Glutamatergic neuron (in vitro differentiated cells): ENCODE measurements around the gene HOXD12. TPM values are rescaled to one million over a fixed set of nuclear protein-coding genes. Genes with fewer than 3 reads are reported as not detected.
A peak's percentile ranks its signal among the peaks of the same experiment; 100 is the strongest.

Experiments
- DNase-seq: peaks from one replicate; pipeline ENCODE4 v3.0.0; 2022
- H3K27ac Mint-ChIP-seq: one replicate; pipeline ENCODE4 v1.8.0; 2020; ENCODE audit warnings: mild to moderate bottlenecking, mixed read lengths, inconsistent platforms; ENCODE audit not compliant: unreplicated experiment
- H3K27me3 Mint-ChIP-seq: one replicate; pipeline ENCODE4 v1.8.0; 2020; ENCODE audit warnings: mild to moderate bottlenecking, moderate library complexity, mixed read lengths, inconsistent platforms; ENCODE audit not compliant: unreplicated experiment
- H3K36me3 Mint-ChIP-seq: one replicate; pipeline ENCODE4 v1.8.0; 2020; ENCODE audit warnings: mild to moderate bottlenecking, mixed read lengths, inconsistent platforms; ENCODE audit not compliant: unreplicated experiment
- H3K4me1 Mint-ChIP-seq: one replicate; pipeline ENCODE4 v1.8.0; 2020; ENCODE audit warnings: mild to moderate bottlenecking, low read depth, mixed read lengths, inconsistent platforms; ENCODE audit not compliant: unreplicated experiment
- H3K4me3 Mint-ChIP-seq: one replicate; pipeline ENCODE4 v1.8.0; 2020; ENCODE audit warnings: mild to moderate bottlenecking, mixed read lengths, inconsistent platforms; ENCODE audit not compliant: unreplicated experiment
- H3K9me3 Mint-ChIP-seq: one replicate; pipeline ENCODE4 v1.8.0; 2020; ENCODE audit warnings: mild to moderate bottlenecking, moderate library complexity, mixed read lengths, inconsistent platforms; ENCODE audit not compliant: unreplicated experiment
- total RNA-seq: library from RNA; stranded (reverse); fragmentation: NEBNext Ultra II Directional; extraction: Animal tissue kit (Norgen Biotek cat#: 25700); gene quantifications from one replicate; pipeline ENCODE4 v1.2.1, GENCODE V29; 2021; ENCODE audit not compliant: unreplicated experiment
- TF ChIP-seq, protein P1 (sequence below): fragments of 200-600 bp; sonication (generic); IDR thresholded peaks from one replicate; pipeline ENCODE4 v1.5.0; 2021; ENCODE audit not compliant: partially characterized antibody, unreplicated experiment

Gene HOXD12
- total RNA-seq, 1 donor from 2014 or later = not detected

DNA sequence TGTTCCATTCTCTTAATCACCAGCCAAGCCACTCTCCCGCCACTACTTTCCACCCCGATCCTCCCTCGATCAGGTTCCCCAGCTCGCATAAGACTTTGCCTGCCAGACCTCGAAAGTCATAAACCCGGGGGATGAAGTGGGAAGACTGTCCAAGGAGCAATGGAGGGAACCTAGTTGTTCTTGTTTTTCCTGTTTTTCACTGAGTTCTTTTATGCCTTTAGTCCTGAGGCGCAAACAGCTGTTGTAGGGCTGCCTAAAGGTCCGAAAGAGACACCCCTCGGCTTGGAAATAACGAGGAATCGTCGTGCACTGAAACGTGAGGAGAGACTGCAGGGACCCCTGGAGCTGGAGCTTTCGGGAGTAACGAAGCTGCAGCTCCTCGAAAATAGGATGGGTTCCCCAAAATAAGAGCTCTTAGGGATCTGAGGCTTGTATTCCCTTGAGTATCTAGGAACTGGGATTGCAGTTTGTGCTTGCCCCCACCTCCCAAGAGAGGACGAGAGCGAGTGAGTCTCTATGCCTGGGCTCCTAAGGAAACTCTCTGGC lies 1.7 kb upstream of the HOXD12 start:
- peak overlapping the region; percentile 12 for H3K27ac Mint-ChIP-seq
- peaks cover 14% of the 10 kb centered on the region for H3K4me1 Mint-ChIP-seq

DNA sequence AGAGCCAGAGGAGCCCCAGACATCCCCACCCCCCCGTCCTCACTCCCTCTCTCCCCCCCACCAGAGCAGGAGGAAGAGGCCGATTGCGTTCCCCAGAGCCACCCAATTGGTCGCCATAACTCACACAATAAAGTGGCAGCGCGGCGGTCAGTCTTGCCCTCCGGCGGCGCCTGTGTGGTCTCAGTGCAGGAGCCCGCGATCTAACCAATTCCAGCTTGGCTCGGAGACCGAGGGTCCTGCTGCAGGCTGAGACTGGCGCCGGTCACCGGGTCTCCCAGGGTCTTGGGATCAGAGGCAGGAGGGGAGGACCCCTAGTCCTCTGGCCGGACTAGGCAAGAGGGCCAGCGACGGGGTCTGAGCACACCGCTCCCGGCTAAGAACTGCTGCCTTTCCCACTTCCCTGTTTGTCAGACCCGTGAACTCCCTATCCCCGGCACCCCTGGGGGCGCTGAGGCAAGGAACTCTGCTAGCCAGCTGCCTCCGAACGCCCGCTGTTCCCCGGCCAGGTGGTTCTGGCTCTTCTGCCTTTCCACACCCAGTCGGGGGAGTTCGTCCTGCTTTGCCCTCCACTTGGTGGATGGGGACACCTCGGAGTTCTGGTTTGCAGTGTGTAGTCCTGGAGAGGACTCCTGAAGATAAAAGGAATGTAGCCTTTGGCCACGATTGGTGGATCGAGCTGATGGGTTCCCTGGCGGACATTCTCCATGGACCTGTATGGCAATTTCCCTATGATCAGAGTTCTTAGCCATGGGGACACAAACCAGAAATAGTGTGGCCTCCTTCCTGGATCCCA lies 1.0 kb upstream of the HOXD12 start:
- H3K27me3 Mint-ChIP-seq = peaks cover 52% of the 10 kb centered on the region
- peak overlapping the region; percentile 82 for H3K4me3 Mint-ChIP-seq
- peaks cover 17% of the 10 kb centered on the region for H3K9me3 Mint-ChIP-seq
- TF ChIP-seq, protein P1, sequence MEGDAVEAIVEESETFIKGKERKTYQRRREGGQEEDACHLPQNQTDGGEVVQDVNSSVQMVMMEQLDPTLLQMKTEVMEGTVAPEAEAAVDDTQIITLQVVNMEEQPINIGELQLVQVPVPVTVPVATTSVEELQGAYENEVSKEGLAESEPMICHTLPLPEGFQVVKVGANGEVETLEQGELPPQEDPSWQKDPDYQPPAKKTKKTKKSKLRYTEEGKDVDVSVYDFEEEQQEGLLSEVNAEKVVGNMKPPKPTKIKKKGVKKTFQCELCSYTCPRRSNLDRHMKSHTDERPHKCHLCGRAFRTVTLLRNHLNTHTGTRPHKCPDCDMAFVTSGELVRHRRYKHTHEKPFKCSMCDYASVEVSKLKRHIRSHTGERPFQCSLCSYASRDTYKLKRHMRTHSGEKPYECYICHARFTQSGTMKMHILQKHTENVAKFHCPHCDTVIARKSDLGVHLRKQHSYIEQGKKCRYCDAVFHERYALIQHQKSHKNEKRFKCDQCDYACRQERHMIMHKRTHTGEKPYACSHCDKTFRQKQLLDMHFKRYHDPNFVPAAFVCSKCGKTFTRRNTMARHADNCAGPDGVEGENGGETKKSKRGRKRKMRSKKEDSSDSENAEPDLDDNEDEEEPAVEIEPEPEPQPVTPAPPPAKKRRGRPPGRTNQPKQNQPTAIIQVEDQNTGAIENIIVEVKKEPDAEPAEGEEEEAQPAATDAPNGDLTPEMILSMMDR = no peak
- DNase-seq = no peak
- peaks cover 4% of the 10 kb centered on the region for H3K36me3 Mint-ChIP-seq
- H3K4me1 Mint-ChIP-seq = peaks cover 14% of the 10 kb centered on the region
- H3K27ac Mint-ChIP-seq = no peak overlapping the region

More for the DNA sequence above, 1.7 kb upstream of the HOXD12 start:
- no peak for DNase-seq
- Mint-ChIP-seq H3K27me3 (peaks cover 49% of the 10 kb centered on the region), H3K36me3 (peaks cover 4% of the 10 kb centered on the region), H3K4me3 (peak overlapping the region; percentile 82), H3K9me3 (peaks cover 18% of the 10 kb centered on the region)
- TF ChIP-seq, protein P1 = no peak

DNA sequence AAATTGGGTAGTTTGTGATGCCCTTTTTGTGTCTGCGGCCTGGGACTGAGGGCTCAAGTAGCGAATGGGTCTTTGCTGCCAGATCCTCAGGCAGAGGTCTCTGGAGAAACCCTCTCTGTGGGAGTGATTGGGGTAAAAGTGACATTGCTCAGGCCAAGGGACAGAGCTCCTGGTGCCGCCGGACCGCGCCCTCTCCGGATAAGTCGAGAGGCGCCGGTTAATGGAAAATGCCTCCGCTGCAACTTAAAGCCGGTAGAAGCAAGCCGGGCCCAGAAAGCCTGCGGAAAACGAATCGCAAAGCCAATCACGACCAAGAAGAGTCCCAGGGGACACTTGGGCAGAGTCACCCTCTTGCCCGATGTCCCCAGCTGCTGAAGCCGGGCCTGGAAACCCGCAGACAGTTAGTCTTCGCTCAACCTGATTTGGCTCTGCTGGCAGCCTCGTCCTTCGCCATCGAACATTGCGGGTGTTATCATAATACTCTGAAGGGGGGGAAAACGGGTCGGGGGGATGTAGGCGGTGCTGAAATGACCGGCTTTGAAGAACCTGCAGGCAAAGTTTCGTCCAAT lies 352 bp upstream of the HOXD12 start:
- H3K27ac Mint-ChIP-seq = no peak overlapping the region
- no peak for DNase-seq
- peaks cover 14% of the 10 kb centered on the region for H3K4me1 Mint-ChIP-seq
- no peaks in the 10 kb centered on the region for H3K36me3 Mint-ChIP-seq
- H3K4me3 Mint-ChIP-seq = peak overlapping the region; percentile 49
- TF ChIP-seq, protein P1 = no peak
- H3K27me3 Mint-ChIP-seq = peaks cover 49% of the 10 kb centered on the region
- H3K9me3 Mint-ChIP-seq = peaks cover 13% of the 10 kb centered on the region

DNA sequence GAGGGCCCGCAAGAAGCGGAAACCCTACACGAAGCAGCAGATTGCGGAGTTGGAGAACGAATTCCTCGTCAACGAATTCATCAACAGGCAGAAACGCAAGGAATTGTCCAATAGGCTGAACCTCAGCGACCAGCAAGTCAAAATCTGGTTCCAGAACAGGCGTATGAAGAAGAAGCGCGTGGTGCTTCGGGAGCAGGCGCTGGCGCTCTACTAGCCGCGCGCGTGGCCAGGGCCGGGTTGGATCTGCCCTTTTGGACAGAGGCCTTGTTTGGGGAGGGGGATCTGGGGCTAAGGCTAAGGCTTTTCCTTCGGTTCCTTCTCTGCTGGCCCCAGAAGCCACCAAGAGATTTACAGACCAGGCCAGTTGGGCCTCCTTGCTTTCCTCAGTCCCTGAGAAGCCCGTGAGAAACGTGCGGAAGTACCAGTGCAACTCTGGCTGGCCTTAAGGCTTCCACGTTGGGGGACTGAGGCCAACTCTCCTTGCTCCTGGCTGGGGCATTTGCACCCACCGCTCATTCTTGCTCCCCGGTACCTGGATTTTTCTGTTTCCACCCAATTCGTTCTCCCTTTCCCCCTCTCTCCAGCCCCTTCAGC lies 1.0 kb downstream of the HOXD12 start:
- H3K4me1 Mint-ChIP-seq = peaks cover 14% of the 10 kb centered on the region
- H3K9me3 Mint-ChIP-seq = peaks cover 11% of the 10 kb centered on the region
- no peaks in the 10 kb centered on the region for H3K36me3 Mint-ChIP-seq
- H3K27me3 Mint-ChIP-seq = peaks cover 56% of the 10 kb centered on the region
- DNase-seq = no peak
- no peak overlapping the region for H3K4me3 Mint-ChIP-seq
- TF ChIP-seq, protein P1 = no peak
- no peak overlapping the region for H3K27ac Mint-ChIP-seq
